ENCODE results near the gene MORN4. TPM values are rescaled to one million over a fixed set of nuclear protein-coding genes. Genes with fewer than 3 reads are reported as not detected.

MORN4 gene
- total and polyA plus RNA-seq, 2 donors (not counting 3 experiments of a cell fraction or from before 2014, with no cell fraction given) = 12.2 to 13.9 TPM

DNA sequence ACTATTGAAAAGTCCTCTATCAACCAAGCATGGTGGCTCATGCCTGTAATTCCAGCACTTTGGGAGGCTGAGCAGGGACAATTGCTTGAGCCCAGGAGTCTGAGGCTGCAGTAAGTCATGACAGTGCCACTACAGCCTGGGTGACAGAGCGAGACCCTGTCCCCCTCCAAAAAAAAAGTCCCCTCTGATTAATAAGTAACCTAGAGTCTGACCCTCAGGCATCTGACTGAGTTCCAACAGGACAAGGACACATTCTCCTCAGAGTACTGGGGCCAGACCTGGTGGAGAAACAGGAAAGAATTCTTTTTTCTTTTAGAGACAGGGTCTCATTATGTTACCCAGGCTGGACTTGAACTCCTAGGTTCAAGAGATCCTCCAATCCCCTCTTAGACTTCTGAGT lies 10.0 kb downstream of the MORN4 start:
- dilution Hi-C loops (cut with MboI; ENCODE audit: extremely low pct_ligation_motif_present, low sequenced_read_pairs) = no loop called here
- Histone ChIP-seq H3K79me2 (ENCODE audit: control insufficient read depth, insufficient read depth, low read length) (no peaks in the 10 kb centered on the region), H3K4me3 (replicated peaks in 1 of 3; ENCODE audit: insufficient read depth in 1 of 3, low read depth in 1 of 3, low read length in 3 of 3) (no peak overlapping the region), H3K27ac (ENCODE audit: insufficient read depth, low read depth, low read length) (no peak overlapping the region), H3K4me1 (ENCODE audit: control insufficient read depth, extremely low read depth, insufficient read depth, low read length) (no peaks in the 10 kb centered on the region), H2AFZ (ENCODE audit: low read depth, low read length) (no peak overlapping the region), H3K4me2 (ENCODE audit: insufficient read depth, low read length) (no peak overlapping the region), H3K9me3 (replicated peaks; ENCODE audit: control insufficient read depth, insufficient read depth, low read length) (no peaks in the 10 kb centered on the region), H3K9ac (replicated peaks; ENCODE audit: extremely low read depth, insufficient read depth, low read length) (no peak overlapping the region), H3K36me3 (ENCODE audit: control insufficient read depth in 2 of 2, extremely low read depth in 1 of 2, insufficient read depth in 2 of 2, low read length in 2 of 2) (no peaks in the 10 kb centered on the region), H3K27me3 (ENCODE audit: control insufficient read depth in 2 of 2, insufficient read depth in 2 of 2, low read length in 2 of 2) (no peaks in the 10 kb centered on the region), H4K20me1 (replicated peaks; ENCODE audit: control insufficient read depth, extremely low read depth, insufficient read depth, low read length) (no peaks in the 10 kb centered on the region), H3K9me1 (replicated peaks; ENCODE audit: control insufficient read depth, extremely low read depth, insufficient read depth, low read length) (no peaks in the 10 kb centered on the region)
- CTCF ChIA-PET = no interaction called here
- no peak for DNase-seq (ENCODE audit: low read depth, low spot score)
- FAIRE-seq = no peak
- TF ChIP-seq POLR2A (IDR thresholded peaks at IDR 0.05; ENCODE audit: low read depth, low read length) (no peak), GATA2 (IDR thresholded peaks at IDR 0.05; ENCODE audit: insufficient read depth, insufficient read length, low read depth, low read length) (no peak), POLR2AphosphoS5 (IDR thresholded peaks at IDR 0.05; ENCODE audit: insufficient read depth, low read depth, low read length) (no peak), JUN (IDR thresholded peaks at IDR 0.05; ENCODE audit: borderline replicate concordance, insufficient read depth, insufficient read length, low read depth) (no peak), EZH2 (IDR thresholded peaks at IDR 0.05; ENCODE audit: borderline replicate concordance, low read depth, low read length, severe bottlenecking) (no peak), MYC (IDR thresholded peaks at IDR 0.05; ENCODE audit: low read depth, low read length) (no peak), FOS (IDR thresholded peaks at IDR 0.05; ENCODE audit: borderline replicate concordance, insufficient read depth, low read length) (no peak)
- TF ChIP-seq, protein P1, sequence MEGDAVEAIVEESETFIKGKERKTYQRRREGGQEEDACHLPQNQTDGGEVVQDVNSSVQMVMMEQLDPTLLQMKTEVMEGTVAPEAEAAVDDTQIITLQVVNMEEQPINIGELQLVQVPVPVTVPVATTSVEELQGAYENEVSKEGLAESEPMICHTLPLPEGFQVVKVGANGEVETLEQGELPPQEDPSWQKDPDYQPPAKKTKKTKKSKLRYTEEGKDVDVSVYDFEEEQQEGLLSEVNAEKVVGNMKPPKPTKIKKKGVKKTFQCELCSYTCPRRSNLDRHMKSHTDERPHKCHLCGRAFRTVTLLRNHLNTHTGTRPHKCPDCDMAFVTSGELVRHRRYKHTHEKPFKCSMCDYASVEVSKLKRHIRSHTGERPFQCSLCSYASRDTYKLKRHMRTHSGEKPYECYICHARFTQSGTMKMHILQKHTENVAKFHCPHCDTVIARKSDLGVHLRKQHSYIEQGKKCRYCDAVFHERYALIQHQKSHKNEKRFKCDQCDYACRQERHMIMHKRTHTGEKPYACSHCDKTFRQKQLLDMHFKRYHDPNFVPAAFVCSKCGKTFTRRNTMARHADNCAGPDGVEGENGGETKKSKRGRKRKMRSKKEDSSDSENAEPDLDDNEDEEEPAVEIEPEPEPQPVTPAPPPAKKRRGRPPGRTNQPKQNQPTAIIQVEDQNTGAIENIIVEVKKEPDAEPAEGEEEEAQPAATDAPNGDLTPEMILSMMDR (IDR thresholded peaks at IDR 0.05; ENCODE audit: extremely low read depth in 1 of 2, insufficient read depth in 1 of 2, low read depth in 1 of 2, low read length in 2 of 2) = no peak
- TF ChIP-seq, protein P2, sequence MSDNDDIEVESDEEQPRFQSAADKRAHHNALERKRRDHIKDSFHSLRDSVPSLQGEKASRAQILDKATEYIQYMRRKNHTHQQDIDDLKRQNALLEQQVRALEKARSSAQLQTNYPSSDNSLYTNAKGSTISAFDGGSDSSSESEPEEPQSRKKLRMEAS (IDR thresholded peaks at IDR 0.05; ENCODE audit: insufficient read depth, insufficient read length) = no peak
- POLR2A ChIA-PET = no interaction called here
- BruUV-seq (replicated peaks) = no TSS peak
- intact Hi-C loops (cut with micrococcal nuclease) = no loop called here

Data from endothelial cell of umbilical vein (primary cell).